Adrenal gland (tissue), 12 donors: ENCODE results near the gene LINC00305. TPM values are rescaled to one million over a fixed set of nuclear protein-coding genes. Genes with fewer than 3 reads are reported as not detected.

Source experiments
- DNase-seq, 7 donors: peaks; one replicate each; pipeline ENCODE4 v3.0.0-alpha.2; 2019 to 2020
- H3K27ac ChIP-seq, 5 donors: fragments of 200-600 bp; sonication (generic) in 4 of 5; 1 replicate in 3 of 5; 2 replicates in 2 of 5; pipeline versions ENCODE4 v1.5.1 to v1.8.0; 2016 to 2020; ENCODE audit warnings: mild to moderate bottlenecking in 1 of 5
- H3K27me3 ChIP-seq: fragments of 200-600 bp; 2 replicates; pipeline ENCODE4 v1.8.0; 2021
- H3K36me3 ChIP-seq, 2 donors: fragments of 200-600 bp; replicated peaks in 1 of 2; 1 replicate in 1 of 2; 2 replicates in 1 of 2; pipeline versions ENCODE4 v1.5.1 to v1.8.0; 2018 to 2022
- H3K4me1 ChIP-seq, 2 donors: fragments of 200-600 bp; replicated peaks in 1 of 2; 1 replicate in 1 of 2; 2 replicates in 1 of 2; pipeline versions ENCODE4 v1.5.1 to v1.8.0; 2018 to 2021
- H3K4me3 ChIP-seq, 4 donors: fragments of 200-600 bp; sonication (generic) in 3 of 4; one replicate each; pipeline ENCODE4 v1.5.1; 2016 to 2018
- H3K9me3 ChIP-seq, 3 donors: fragments of 200-600 bp; sonication (generic) in 1 of 3; replicated peaks in 1 of 3; 1 replicate in 2 of 3; 2 replicates in 1 of 3; pipeline versions ENCODE4 v1.5.1 to v1.8.0; 2016 to 2021
- POLR2A ChIP-seq, 2 donors: fragments of 450-650 bp; IDR thresholded peaks; one replicate each; pipeline ENCODE4 v1.6.1; 2017; ENCODE audit warnings: antibody characterized with exemption in 2 of 2, mild to moderate bottlenecking in 2 of 2, moderate library complexity in 1 of 2
- WGBS, 4 donors: extraction: QIAGEN DNeasy Blood & Tissue Kit in 2 of 4; methylation state at CpG; one replicate each; pipeline versions ENCODE4 v1.1.5 to v1.1.7; 2013 to 2017; 5-methylcytosine and 5-hydroxymethylcytosine counted together
- intact Hi-C, 2 donors: fragments of 100-400 bp; cut with DNase I; formaldehyde crosslinking; loops; one replicate each; pipeline versions ENCODE4 v1.14.1 to v1.15.0; 2022 to 2023
- polyA plus RNA-seq, 3 donors: library from polyadenylated mRNA; stranded (reverse); fragments of 200-250 nt in 2 of 3; fragments of 350-450 nt in 1 of 3; fragmentation: Illumina TruSeq in 1 of 3; extraction: RNeasy Lipid Tissue Mini Kit (QIAGEN cat#74804) in 1 of 3; gene quantifications; one replicate each; pipeline ENCODE4 v1.2.3, GENCODE V29; 2013 to 2014
- total RNA-seq, 9 donors: library from RNA; depleted of rRNA in 4 of 9; stranded (reverse); fragments of >200 nt in 4 of 9; fragments of 120-200 nt in 1 of 9; fragmentation: NEBNext Ultra II Directional in 1 of 9; extraction: Animal tissue kit (Norgen Biotek cat#: 25700) in 1 of 9; gene quantifications; one replicate each; pipeline versions ENCODE4 v1.1.0 to v1.2.4, GENCODE V29; 2013 to 2023
- TF ChIP-seq, protein P1 (sequence below), 6 experiments: fragments of 450-650 bp in 4 of 6; fragments of 200-600 bp in 2 of 6; sonication (generic) in 1 of 6; IDR thresholded peaks; 1 replicate in 5 of 6; 2 replicates in 1 of 6; pipeline versions ENCODE4 v1.5.1 to v1.8.0; 2016 to 2021; ENCODE audit warnings: antibody characterized with exemption in 6 of 6, mild to moderate bottlenecking in 2 of 6, moderate library complexity in 1 of 6
- donor health status: healthy with polysubstance abuse.
- donor health status: Bipolar disorder and iron deficiency.
- donor health status: DM: yes; HTN: yes; CAD: no.
- donor health status: DM: no; HTN: no; CAD: no.
- donor health status: DM: no; HTN: no; CAD: no.
- donor health status: DM: yes; HTN: yes; CAD: no.

LINC00305 gene
- total and polyA plus RNA-seq, 12 donors: 0.33 TPM; not detected in 11

- no peaks in the 10 kb centered on the region for H3K4me1 ChIP-seq
- no peak for DNase-seq
- no peaks in the 10 kb centered on the region for H3K36me3 ChIP-seq
- H3K27me3 ChIP-seq: no peaks in the 10 kb centered on the region
- H3K4me3 ChIP-seq: no peak overlapping the region
- WGBS, 4 donors: 91 to 98% (median 94%) methylated on average over 4 of the region's 4 CpGs
- no peaks in the 10 kb centered on the region for H3K9me3 ChIP-seq
- H3K27ac ChIP-seq: no peak overlapping the region
- intact Hi-C loops: no loop called here
- TF ChIP-seq, protein P1, sequence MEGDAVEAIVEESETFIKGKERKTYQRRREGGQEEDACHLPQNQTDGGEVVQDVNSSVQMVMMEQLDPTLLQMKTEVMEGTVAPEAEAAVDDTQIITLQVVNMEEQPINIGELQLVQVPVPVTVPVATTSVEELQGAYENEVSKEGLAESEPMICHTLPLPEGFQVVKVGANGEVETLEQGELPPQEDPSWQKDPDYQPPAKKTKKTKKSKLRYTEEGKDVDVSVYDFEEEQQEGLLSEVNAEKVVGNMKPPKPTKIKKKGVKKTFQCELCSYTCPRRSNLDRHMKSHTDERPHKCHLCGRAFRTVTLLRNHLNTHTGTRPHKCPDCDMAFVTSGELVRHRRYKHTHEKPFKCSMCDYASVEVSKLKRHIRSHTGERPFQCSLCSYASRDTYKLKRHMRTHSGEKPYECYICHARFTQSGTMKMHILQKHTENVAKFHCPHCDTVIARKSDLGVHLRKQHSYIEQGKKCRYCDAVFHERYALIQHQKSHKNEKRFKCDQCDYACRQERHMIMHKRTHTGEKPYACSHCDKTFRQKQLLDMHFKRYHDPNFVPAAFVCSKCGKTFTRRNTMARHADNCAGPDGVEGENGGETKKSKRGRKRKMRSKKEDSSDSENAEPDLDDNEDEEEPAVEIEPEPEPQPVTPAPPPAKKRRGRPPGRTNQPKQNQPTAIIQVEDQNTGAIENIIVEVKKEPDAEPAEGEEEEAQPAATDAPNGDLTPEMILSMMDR (IDR thresholded peaks at IDR 0.05): no peak
- no peak for TF ChIP-seq POLR2A (IDR thresholded peaks at IDR 0.05)
These were observed 44.9 kb downstream of the LINC00305 start for GRCh38 chr18:64103986-64104385.

DNA sequence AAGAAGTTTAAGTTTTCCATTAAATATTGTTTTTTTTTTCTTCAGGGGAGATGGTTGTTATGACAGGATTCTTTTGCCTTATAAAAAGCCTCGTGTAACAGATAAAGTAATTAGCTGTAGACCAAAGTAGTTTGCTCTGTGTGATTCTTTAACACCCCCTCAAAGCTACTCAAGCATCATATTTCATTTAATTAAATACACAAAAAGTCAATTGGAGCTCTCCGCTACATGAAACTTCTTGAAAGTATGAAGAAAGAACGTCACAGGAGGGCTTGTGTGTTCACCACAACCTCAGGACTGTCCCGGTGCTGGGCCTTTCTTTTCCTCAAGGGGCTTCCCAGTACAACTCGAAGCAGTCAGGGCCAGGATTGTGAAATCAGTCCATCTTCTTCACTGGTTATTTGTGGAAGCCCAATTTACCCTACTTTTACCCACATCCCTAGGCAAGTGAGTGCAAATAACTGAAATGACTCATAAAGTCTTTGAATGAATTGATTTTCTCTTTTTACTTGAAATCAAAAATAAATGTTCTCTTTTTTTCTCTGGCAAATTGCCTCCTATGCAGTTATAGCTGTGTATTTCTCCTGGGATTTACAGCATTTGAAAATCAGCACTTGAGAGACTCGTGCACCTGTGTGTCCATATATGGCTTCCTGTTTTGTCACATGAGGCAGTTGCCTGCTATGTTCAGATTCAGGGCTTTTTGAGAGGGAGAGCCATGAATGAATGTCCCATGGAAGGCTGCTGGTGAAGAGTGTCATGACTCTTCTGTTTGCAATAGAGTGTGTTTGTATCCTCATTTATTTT, 48.6 kb downstream of the LINC00305 start:
- Histone ChIP-seq H3K4me1 (no peaks in the 10 kb centered on the region), H3K4me3 (no peak overlapping the region), H3K36me3 (no peaks in the 10 kb centered on the region), H3K27ac (no peak overlapping the region), H3K9me3 (no peaks in the 10 kb centered on the region), H3K27me3 (no peaks in the 10 kb centered on the region)
- 68 to 76% (median 69%) methylated on average over 6 of the region's 6 CpGs for WGBS, 4 donors
- DNase-seq: no peak
- no peak for TF ChIP-seq POLR2A (IDR thresholded peaks at IDR 0.05)
- TF ChIP-seq, protein P1 (IDR thresholded peaks at IDR 0.05): no peak
- intact Hi-C loops: no loop called here

GRCh38 chr18:64099244-64099643, 49.6 kb downstream of the LINC00305 start:
- no peak overlapping the region for H3K4me3 ChIP-seq
- 71 to 83% (median 76%) methylated on average over 3 of the region's 3 CpGs for WGBS, 4 donors
- intact Hi-C loops: no loop called here
- DNase-seq: no peak
- H3K27ac ChIP-seq: no peak overlapping the region
- H3K27me3 ChIP-seq: no peaks in the 10 kb centered on the region
- TF ChIP-seq, protein P1 (IDR thresholded peaks at IDR 0.05): no peak
- TF ChIP-seq POLR2A (IDR thresholded peaks at IDR 0.05): no peak
- no peaks in the 10 kb centered on the region for H3K4me1 ChIP-seq
- H3K36me3 ChIP-seq: no peaks in the 10 kb centered on the region
- H3K9me3 ChIP-seq: no peaks in the 10 kb centered on the region

DNA sequence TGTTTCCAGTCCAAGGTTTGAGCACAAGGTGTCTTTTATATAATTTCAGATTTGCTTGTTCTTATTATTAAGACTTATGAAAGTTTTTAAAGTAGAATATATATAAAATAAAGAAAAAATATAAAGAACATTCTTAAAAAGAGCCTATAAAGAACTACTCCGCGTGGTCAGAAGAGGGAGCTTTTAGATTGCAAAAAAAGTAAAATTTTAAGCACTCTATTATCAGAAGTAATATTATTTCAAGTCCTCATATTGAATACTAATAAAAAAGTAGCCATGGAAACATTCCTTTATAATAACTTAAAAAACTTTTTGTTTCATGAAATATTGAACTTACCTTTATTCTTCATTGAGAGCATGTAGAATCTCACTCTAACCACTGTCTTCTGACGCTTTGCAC, 51.4 kb downstream of the LINC00305 start:
- Histone ChIP-seq H3K27me3 (no peaks in the 10 kb centered on the region), H3K9me3 (no peaks in the 10 kb centered on the region), H3K4me3 (no peak overlapping the region), H3K4me1 (no peaks in the 10 kb centered on the region), H3K36me3 (no peaks in the 10 kb centered on the region), H3K27ac (no peak overlapping the region)
- no peak for DNase-seq
- 54 to 66% (median 57%) methylated on average over 3 of the region's 3 CpGs for WGBS, 4 donors
- no peak for TF ChIP-seq POLR2A (IDR thresholded peaks at IDR 0.05)
- TF ChIP-seq, protein P1 (IDR thresholded peaks at IDR 0.05): peak in 1 of 6 experiments; percentile 5
- intact Hi-C loops: no loop called here
